NCI-H146 (cell line): ENCODE data around the gene MAL.

ENCODE experiments used
- DNase-seq: peaks from one replicate; lab custom pipeline; 2025; lab: John Stamatoyannopoulos, UW

MAL gene

DNA sequence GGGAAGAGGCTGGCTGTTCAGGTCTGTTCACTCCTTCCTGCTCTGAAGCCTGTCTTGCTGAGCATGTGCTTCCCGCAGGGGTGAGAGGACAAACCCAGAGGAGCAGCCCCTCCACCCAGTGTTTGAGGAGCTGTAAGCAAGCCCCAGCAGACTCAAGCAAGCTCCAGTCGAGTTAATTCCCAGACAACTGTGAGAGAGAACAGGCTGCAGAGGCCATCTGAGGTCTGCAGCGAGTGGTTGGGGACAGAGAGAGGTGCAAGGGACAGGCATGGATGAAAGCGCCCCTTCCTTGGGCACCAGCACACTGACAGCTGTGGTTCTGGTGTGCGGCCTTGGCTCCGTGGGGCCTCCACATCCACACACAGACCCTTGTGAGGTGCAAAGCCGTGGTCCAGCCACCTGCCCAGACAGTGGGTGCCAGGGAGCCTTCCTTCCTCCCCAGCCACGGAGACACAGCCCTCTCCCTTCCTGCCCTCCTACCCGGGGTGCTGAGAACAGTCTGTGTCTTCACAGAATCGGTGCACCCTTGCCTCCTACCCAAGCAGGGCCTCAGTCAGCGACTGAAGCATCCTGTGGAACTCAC is 36.2 kb downstream of the MAL start:
- DNase-seq = no peak

- peak; percentile 67 for DNase-seq
Observed at GRCh38 chr2:95062242-95063085, 37.0 kb downstream of the MAL start.

DNA sequence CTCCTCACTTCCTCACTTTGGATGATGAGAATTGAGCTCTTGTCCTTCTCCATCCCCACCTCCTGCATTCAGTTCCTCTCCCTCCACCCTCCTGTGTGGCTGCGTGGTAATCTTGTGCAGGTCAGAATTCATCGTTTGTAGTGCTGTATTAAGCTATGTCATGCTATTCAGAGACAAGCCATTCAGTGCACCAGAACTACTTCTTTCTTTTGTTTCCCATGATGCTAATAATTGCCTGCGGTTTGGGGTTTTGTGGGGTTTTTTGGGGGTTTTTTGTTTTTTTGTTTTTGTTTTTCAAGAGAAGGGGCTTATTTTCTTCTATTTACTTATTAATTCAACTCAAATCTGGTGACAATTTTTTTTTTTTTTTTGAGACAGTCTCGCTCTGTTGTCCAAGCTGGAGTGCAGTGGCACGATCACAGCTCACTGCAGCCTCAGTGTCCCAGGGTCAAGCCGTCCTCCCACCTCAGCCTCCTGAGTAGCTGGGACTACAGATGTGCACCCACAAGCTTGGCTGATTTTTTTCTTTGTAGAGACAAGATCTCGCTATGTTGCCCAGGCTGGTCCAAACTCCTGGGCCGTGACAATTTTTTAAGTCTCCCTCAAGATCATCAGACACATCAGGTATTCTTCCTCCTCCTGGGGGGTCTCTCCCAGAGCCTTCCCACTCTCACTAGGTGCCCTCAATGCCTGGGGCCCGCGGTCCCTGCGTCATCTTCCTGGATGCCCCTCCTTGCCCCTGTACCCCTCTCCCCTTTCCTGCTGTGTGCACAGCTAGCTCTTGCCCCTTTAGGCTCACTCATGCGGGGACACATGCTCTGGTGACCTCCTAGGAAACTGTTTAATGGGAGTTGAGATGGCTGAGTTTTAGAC is 37.8 kb downstream of the MAL start:
- no peak for DNase-seq

GRCh38 chr2:95068256-95068655 is 42.7 kb downstream of the MAL start:
- no peak for DNase-seq

- DNase-seq = no peak
Observed at GRCh38 chr2:95069465-95069864, 44.0 kb downstream of the MAL start.

GRCh38 chr2:95071856-95072255 is 46.3 kb downstream of the MAL start:
- no peak for DNase-seq

DNA sequence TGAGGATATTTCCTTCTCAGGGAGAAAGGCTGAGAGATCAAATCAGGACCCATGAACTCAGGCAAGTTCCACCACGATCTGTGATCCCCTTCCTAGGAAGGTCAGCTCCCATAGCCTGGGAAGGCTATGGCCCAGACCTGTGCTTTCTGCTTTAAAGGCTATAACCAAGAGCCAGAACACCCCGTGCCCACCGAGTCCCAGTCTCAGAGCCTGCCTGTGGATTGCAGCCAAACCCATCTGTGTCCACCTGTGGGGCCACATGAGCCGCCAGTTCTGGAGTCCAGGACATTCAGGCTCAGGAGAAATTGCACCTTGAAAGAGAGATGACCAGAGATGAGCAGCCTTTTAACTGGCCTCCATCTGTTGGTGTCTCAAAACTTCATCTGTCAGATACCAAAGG is 46.9 kb downstream of the MAL start:
- no peak for DNase-seq

DNA sequence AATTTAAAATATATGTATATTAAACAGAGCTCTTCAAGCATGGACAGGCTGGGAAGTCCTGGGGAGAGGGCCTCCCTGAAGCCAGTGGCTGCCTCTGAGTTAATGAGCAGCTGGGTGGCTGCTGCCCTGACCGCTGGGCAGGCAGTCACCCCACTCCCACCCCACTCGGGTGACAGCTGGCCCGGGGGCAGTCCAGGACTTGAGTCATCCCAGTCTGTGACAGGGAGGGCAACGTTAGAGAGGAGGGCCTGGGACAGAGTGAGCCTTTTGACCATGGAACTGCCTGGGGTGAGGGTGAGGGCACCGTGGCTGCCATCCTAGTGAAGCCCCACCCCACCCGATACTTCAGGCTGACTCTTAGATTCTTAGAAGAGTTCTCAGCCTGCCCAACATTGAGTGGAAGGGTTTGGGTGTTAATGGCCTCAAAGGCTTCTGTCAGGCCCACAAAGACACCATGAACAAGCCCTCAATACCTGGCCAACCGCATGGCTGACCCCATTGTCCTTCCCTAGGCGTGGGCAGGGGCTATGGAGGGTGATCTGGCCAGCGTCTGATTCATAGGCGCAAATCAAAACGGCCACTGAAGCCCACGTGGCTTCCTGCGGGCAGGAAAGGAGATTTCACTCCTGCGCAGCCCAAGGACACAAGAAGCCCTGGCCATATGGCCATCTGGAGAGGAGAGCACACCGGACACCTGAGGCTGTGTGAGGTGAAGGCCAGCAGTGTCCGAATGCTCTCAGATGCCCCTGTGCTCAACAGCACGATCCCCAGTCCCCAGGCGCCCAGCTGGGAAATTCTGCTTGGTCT is 48.6 kb downstream of the MAL start:
- no peak for DNase-seq

DNA sequence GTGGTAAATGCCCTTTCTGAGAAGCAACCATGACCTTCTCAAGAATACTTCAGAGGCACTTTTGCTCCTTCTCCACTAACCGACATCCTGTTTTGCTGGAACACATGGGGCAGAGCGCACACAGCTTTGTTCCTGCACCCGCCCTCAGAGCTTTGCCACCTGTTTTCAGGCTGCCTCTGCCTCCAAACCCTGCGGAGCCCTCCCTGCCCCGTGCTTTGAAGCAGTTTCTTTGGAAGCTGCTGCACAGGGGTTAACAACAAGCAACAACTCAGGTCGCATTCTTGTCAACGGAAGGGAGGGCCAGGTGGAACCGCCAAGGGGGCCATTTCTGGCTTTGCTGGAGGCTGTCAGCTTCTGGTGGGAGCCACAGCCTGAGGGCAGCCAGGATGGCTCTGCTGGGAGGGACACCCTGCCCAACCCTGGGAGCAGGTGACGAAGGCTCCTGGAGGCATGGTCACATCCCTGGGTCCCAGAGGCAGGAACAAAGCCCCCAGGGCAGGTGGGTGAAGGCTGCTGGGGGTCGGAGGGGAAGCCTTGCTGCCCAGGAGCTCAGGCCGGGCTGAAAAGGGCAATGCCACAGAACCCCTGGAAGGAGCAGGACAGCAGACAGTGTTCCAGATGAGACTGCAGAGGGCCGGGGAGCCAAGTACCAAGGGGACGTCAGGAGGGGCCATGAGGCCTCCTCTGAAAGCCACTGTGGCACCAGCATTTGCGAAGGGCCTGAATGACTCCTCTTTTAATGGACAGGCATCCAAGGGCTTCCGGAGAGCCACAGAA is 49.3 kb downstream of the MAL start:
- no peak for DNase-seq

DNA sequence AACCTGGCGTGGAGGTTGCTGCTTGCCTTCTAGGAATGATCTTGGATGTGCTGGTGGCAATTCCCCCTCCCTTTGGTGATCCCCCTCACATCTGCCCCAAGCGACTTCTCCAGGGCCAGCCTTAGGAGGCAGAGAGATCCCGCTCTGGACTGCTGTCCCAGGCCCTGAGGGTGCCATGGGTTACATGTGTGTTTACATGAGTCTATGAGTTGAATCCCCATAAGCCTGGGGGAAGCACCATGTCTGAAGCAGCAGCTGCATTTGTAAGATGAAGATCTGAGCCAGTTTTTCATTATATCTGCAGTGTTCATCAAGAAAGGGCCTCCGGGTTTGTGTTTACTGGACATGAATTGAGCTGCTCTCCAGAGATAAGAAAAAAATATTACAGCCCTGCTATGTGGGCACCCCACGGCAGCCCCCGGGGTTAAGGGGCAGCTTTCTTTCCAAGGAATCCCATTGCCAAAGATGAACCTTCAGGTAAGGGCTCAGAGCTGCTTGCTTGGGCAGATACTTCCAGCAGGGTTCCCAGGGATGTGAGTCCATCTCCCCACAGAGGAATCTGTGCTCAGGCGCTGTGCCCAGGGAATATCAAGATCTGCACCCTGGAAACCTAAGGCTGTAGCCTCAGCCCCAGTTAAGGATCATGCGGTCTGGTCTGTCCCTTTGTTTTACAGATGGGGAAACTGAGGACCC is 50.1 kb downstream of the MAL start:
- DNase-seq = no peak

GRCh38 chr2:95076705-95077529 is 51.4 kb downstream of the MAL start:
- DNase-seq = peak; percentile 92

DNA sequence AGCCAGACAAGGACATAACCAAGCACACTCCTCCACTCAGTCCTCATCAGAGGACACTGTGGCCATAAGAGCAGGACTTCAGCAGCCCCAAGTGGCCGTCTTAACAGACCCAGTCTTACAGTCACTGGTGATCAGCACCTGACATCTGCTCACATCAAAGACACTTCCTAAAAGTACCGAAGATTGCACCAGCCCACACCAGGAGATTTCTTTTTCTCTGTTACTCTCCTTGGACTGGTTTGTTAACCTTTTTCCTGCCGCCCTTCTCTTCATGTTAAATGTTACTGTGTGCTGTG is 52.0 kb downstream of the MAL start:
- DNase-seq = peak; percentile 52

- DNase-seq = no peak
Observed at GRCh38 chr2:95077861-95078603, 52.5 kb downstream of the MAL start.

GRCh38 chr2:95079199-95079683 is 53.7 kb downstream of the MAL start:
- no peak for DNase-seq

GRCh38 chr2:95082477-95082876 is 57.0 kb downstream of the MAL start:
- DNase-seq = no peak

DNA sequence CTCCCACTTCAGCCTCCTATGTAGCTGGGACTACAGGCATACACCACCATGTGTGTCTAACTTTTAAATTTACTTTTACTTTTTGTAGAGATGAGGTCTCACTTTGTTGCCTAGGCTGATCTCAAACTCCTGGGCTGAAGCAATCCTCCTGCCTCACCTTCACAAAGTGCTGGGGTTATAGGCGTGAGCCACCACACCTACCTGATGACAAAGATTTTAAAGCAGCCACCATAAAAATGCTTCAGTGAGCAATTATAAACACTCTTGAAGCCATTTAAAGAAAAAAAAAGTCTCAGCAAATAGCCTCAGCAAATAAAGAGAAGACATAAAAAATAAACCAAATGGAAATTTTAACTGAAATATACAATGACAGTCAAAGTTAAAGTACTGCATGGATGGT is 60.5 kb downstream of the MAL start:
- no peak for DNase-seq

DNA sequence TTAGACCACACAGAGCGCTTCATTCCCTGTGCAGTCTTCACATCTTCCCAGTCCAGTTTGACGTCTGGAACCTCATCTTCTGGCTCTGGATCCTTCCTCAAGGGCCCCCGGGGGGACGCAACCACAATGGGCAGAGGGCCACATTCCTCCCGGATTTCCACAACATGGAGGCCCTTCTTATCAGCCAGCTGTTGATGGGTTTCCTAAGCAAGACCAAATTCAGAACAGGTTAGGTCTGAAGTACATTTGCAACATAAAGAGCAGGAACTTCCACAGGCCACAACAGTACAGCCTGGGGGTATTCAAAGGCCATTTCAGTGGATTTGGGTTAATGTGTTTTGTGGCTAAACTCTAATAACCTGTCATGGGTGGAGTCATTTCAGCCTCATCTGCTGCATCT is 61.9 kb downstream of the MAL start:
- DNase-seq = no peak

- no peak for DNase-seq
Observed at GRCh38 chr2:95091885-95092555, 66.5 kb downstream of the MAL start.
